ENCODE results near the gene MCRIP2. TPM values are rescaled to one million over a fixed set of nuclear protein-coding genes. Genes with fewer than 3 reads are reported as not detected.

The MCRIP2 gene
- total and polyA plus RNA-seq, 10 donors = 23.6 to 106 (median 41.8) TPM

DNA sequence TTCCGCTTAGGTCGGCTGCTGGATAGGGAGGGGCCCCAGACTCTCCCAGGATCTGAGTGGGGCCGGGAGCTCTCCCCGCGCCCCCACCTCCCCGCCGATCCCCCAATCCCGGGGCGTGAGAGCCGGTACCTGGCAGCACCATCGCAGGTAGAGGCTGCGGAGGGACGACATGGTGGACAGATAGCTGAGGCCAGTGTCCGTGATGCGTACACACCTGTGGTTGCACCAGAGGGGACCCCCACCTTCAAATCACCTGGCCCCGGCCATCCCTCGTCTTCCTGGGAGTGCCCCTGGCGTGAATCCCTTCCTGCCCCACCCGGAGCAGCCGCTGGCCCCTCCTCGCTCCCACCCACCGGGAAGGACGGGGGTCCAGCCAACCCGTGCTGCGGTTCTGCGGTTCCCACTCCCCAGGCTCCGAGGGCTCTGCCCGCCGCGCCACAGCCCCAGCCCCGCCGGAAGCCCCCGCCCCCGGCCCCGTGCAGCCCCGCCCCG, 53.3 kb downstream of the MCRIP2 start:
- H3K9me3 ChIP-seq = no peaks in the 10 kb centered on the region
- 0 to 8% (median 3%) methylated on average over 12 to 37 of the region's 37 CpGs for WGBS, 5 donors
- H3K27me3 ChIP-seq (replicated peaks in 1 of 7) = peaks cover 0 to 84% (median 49%) of the 10 kb centered on the region in 7 donors
- TF ChIP-seq POLR2AphosphoS5 (IDR thresholded peaks at IDR 0.05) (no peak), CTCF (IDR thresholded peaks at IDR 0.05 in 8 of 11, conservative IDR thresholded peaks at IDR 0.05 in 3 of 11) (no peak), POLR2A (IDR thresholded peaks at IDR 0.05) (no peak)
- H3K4me3 ChIP-seq = peak overlapping the region; percentile 6 to 72 (median 46)
- intact Hi-C loops (cut with DNase I; ENCODE audit: low total_unique reads) = no loop called here
- no peaks in the 10 kb centered on the region for H3K36me3 ChIP-seq
- peaks cover 14 to 50% (median 34%) of the 10 kb centered on the region in 6 donors for H3K4me1 ChIP-seq
- no peak for DNase-seq
- H3K27ac ChIP-seq = peak overlapping the region in 2 of 8 donors; percentile 56 to 73

DNA sequence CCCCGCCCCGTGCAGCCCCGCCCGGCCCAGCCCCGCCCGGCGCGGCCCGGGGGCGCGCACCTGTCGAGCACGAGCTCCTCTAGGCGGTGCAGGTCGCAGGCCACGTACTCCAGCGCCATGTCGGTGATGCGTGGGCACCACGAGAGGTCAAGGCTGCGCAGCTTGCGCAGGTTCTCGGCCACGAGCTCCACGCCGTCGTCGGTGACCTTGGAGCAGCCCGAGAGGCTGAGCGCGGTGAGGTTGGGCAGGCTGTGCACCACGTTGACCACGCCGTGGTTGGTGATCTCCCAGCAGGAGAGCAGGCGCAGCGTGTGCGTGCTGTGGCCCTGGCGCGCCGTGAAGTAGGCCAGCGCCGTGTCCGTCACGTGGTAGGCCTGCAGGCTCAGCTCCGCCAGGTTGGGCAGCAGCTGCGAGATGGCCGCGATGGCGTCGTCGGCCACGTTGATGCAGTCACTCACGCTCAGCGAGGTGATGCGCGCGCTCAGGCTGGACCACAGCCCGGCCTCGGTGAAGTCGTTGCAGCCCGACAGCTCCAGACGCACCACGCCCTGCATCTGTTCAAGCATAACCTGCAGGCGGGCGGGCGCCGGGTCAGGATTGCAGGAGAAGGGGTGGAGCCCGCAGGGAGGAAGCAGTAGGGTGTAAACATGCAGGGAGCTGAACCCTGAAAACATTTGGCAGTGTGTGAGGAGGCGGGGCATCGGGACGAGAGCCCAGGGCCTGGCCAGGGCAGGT, 53.9 kb downstream of the MCRIP2 start:
- H3K36me3 ChIP-seq = no peaks in the 10 kb centered on the region
- intact Hi-C loops (cut with DNase I; ENCODE audit: low total_unique reads) = no loop called here
- TF ChIP-seq POLR2AphosphoS5 (IDR thresholded peaks at IDR 0.05) (peak; percentile 61 to 79 (median 78)), POLR2A (IDR thresholded peaks at IDR 0.05) (no peak)
- peak; percentile 88 for DNase-seq
- 1 to 6% (median 3%) methylated on average over 18 to 71 of the region's 71 CpGs for WGBS, 5 donors
- H3K4me1 ChIP-seq = peaks cover 14 to 48% (median 37%) of the 10 kb centered on the region in 6 donors
- peak overlapping the region in 5 of 8 donors; percentile 5 to 73 (median 52) for H3K27ac ChIP-seq
- H3K4me3 ChIP-seq = peak overlapping the region; percentile 25 to 72 (median 46)
- H3K9me3 ChIP-seq = no peaks in the 10 kb centered on the region
- peaks cover 6 to 90% (median 55%) of the 10 kb centered on the region in 7 donors for H3K27me3 ChIP-seq (replicated peaks in 1 of 7)

Other genes with a start within 250 kb of the MCRIP2 start
- 10 to 100 TPM; 27.3 to 71.4 (median 50.0) TPM for gene NME4, start 244.6 kb upstream of the MCRIP2 start, total RNA-seq
- gene NME4, start 244.6 kb upstream of the MCRIP2 start, polyA plus RNA-seq = 10 to 100 TPM; 43.4 to 75.8 (median 67.7) TPM
- 10 to 100 TPM in 5 of 7 donors, 1 to 10 TPM in 2; 8.9 to 14.8 (median 11.7) TPM for gene DECR2, start 239.9 kb upstream of the MCRIP2 start, total RNA-seq
- gene DECR2, start 239.9 kb upstream of the MCRIP2 start, polyA plus RNA-seq = 10 to 100 TPM in 2 of 3 donors, 1 to 10 TPM in 1; 9.1 to 19.5 (median 14.1) TPM
- gene RAB11FIP3, start 216.2 kb upstream of the MCRIP2 start, total RNA-seq = 10 to 100 TPM; 33.8 to 52.7 (median 40.6) TPM
- 10 to 100 TPM; 12.3 to 27.1 (median 14.3) TPM for gene RAB11FIP3, start 216.2 kb upstream of the MCRIP2 start, polyA plus RNA-seq
- gene CAPN15, start 114.1 kb upstream of the MCRIP2 start, total RNA-seq = 10 to 100 TPM; 48.1 to 71.7 (median 63.9) TPM
- 10 to 100 TPM; 25.8 to 65.0 (median 36.4) TPM for gene CAPN15, start 114.1 kb upstream of the MCRIP2 start, polyA plus RNA-seq
- not detected for gene PRR35, start 81.4 kb upstream of the MCRIP2 start, total RNA-seq
- gene PRR35, start 81.4 kb upstream of the MCRIP2 start, polyA plus RNA-seq = not detected
- 1 to 10 TPM; 1.5 to 8.8 (median 4.5) TPM for gene NHLRC4, start 74.8 kb upstream of the MCRIP2 start, total RNA-seq
- 1 to 10 TPM; 2.7 to 4.7 (median 3.6) TPM for gene NHLRC4, start 74.8 kb upstream of the MCRIP2 start, polyA plus RNA-seq
- gene PIGQ, start 71.9 kb upstream of the MCRIP2 start, total RNA-seq = 10 to 100 TPM; 36.1 to 42.7 (median 39.2) TPM
- gene PIGQ, start 71.9 kb upstream of the MCRIP2 start, polyA plus RNA-seq = 10 to 100 TPM; 20.7 to 70.5 (median 42.2) TPM
- gene RAB40C, start 51.8 kb upstream of the MCRIP2 start, total RNA-seq = 10 to 100 TPM; 12.9 to 21.6 (median 15.3) TPM
- gene RAB40C, start 51.8 kb upstream of the MCRIP2 start, polyA plus RNA-seq = 10 to 100 TPM in 2 of 3 donors, 1 to 10 TPM in 1; 8.1 to 20.9 (median 11.0) TPM
- 1 to 10 TPM in 3 of 7 donors, under 1 TPM in 4; 0.49 to 1.5 (median 0.95) TPM for gene WFIKKN1, start 10.8 kb upstream of the MCRIP2 start, total RNA-seq
- 1 to 10 TPM in 1 of 3 donors, under 1 TPM in 2; 0.15 to 1.8 (median 0.30) TPM for gene WFIKKN1, start 10.8 kb upstream of the MCRIP2 start, polyA plus RNA-seq
- 10 to 100 TPM; 39.6 to 78.4 (median 46.0) TPM for gene METTL26, start 5.5 kb upstream of the MCRIP2 start, total RNA-seq
- gene METTL26, start 5.5 kb upstream of the MCRIP2 start, polyA plus RNA-seq = 100 to 1,000 TPM; 114 to 165 (median 133) TPM
- gene WDR90, start 7.5 kb downstream of the MCRIP2 start, total RNA-seq = 10 to 100 TPM in 6 of 7 donors, 1 to 10 TPM in 1; 7.9 to 30.2 (median 16.7) TPM
- gene WDR90, start 7.5 kb downstream of the MCRIP2 start, polyA plus RNA-seq = 10 to 100 TPM; 10.3 to 25.1 (median 22.1) TPM
- 100 to 1,000 TPM in 5 of 7 donors, 10 to 100 TPM in 2; 71.3 to 152 (median 131) TPM for gene RHOT2, start 26.3 kb downstream of the MCRIP2 start, total RNA-seq
- 100 to 1,000 TPM; 139 to 309 (median 245) TPM for gene RHOT2, start 26.3 kb downstream of the MCRIP2 start, polyA plus RNA-seq
- gene RHBDL1, start 33.8 kb downstream of the MCRIP2 start, total RNA-seq = 1 to 10 TPM in 2 of 7 donors, under 1 TPM in 5; 0.37 to 2.0 (median 0.69) TPM
- under 1 TPM; 0.43 to 0.80 (median 0.61) TPM for gene RHBDL1, start 33.8 kb downstream of the MCRIP2 start, polyA plus RNA-seq
- gene STUB1, start 38.6 kb downstream of the MCRIP2 start, total RNA-seq = 100 to 1,000 TPM in 1 of 7 donors, 10 to 100 TPM in 6; 68.9 to 101 (median 79.3) TPM
- gene STUB1, start 38.6 kb downstream of the MCRIP2 start, polyA plus RNA-seq = 100 to 1,000 TPM; 102 to 160 (median 107) TPM
- gene JMJD8, start 42.5 kb downstream of the MCRIP2 start, total RNA-seq = 10 to 100 TPM; 29.2 to 58.7 (median 38.7) TPM
- 10 to 100 TPM; 24.9 to 32.1 (median 27.2) TPM for gene JMJD8, start 42.5 kb downstream of the MCRIP2 start, polyA plus RNA-seq
- 10 to 100 TPM; 12.5 to 17.3 (median 15.5) TPM for gene WDR24, start 48.6 kb downstream of the MCRIP2 start, total RNA-seq
- gene WDR24, start 48.6 kb downstream of the MCRIP2 start, polyA plus RNA-seq = 10 to 100 TPM in 1 of 3 donors, 1 to 10 TPM in 2; 6.5 to 11.4 (median 7.7) TPM
- gene FBXL16, start 64.0 kb downstream of the MCRIP2 start, total RNA-seq = 1 to 10 TPM in 6 of 7 donors, under 1 TPM in 1; 0.98 to 2.6 (median 2.0) TPM
- 1 to 10 TPM in 2 of 3 donors, under 1 TPM in 1; 0.48 to 1.1 (median 1.0) TPM for gene FBXL16, start 64.0 kb downstream of the MCRIP2 start, polyA plus RNA-seq
- gene METRN, start 73.3 kb downstream of the MCRIP2 start, total RNA-seq = 10 to 100 TPM in 5 of 7 donors, 1 to 10 TPM in 2; 7.2 to 20.2 (median 12.8) TPM
- gene METRN, start 73.3 kb downstream of the MCRIP2 start, polyA plus RNA-seq = 10 to 100 TPM; 15.6 to 31.9 (median 30.4) TPM
- gene ANTKMT, start 79.3 kb downstream of the MCRIP2 start, total RNA-seq = 10 to 100 TPM; 28.6 to 40.9 (median 36.4) TPM
- 10 to 100 TPM; 49.9 to 77.2 (median 63.4) TPM for gene ANTKMT, start 79.3 kb downstream of the MCRIP2 start, polyA plus RNA-seq
- gene CCDC78, start 84.6 kb downstream of the MCRIP2 start, total RNA-seq = 10 to 100 TPM in 1 of 7 donors, 1 to 10 TPM in 6; 2.9 to 11.9 (median 6.3) TPM
- gene CCDC78, start 84.6 kb downstream of the MCRIP2 start, polyA plus RNA-seq = 10 to 100 TPM; 12.0 to 23.7 (median 13.9) TPM
- gene HAGHL, start 85.3 kb downstream of the MCRIP2 start, total RNA-seq = 10 to 100 TPM in 6 of 7 donors, 1 to 10 TPM in 1; 7.7 to 25.8 (median 17.6) TPM
- 10 to 100 TPM; 25.7 to 75.8 (median 32.5) TPM for gene HAGHL, start 85.3 kb downstream of the MCRIP2 start, polyA plus RNA-seq
- 10 to 100 TPM; 24.9 to 60.2 (median 39.5) TPM for gene CIAO3, start 99.2 kb downstream of the MCRIP2 start, total RNA-seq
- 10 to 100 TPM; 34.1 to 80.4 (median 37.7) TPM for gene CIAO3, start 99.2 kb downstream of the MCRIP2 start, polyA plus RNA-seq
- under 1 TPM in 3 of 7 donors, not detected in 4; 0.32 to 0.70 (median 0.51) TPM for gene MSLN, start 118.9 kb downstream of the MCRIP2 start, total RNA-seq
- gene MSLN, start 118.9 kb downstream of the MCRIP2 start, polyA plus RNA-seq = 1 to 10 TPM in 1 of 3 donors, under 1 TPM in 2; 0.22 to 1.1 (median 0.26) TPM
- 10 to 100 TPM; 18.8 to 28.7 (median 22.0) TPM for gene RPUSD1, start 146.6 kb downstream of the MCRIP2 start, total RNA-seq
- 10 to 100 TPM; 17.9 to 34.2 (median 19.9) TPM for gene RPUSD1, start 146.6 kb downstream of the MCRIP2 start, polyA plus RNA-seq
- gene CHTF18, start 146.8 kb downstream of the MCRIP2 start, total RNA-seq = 10 to 100 TPM in 6 of 7 donors, 1 to 10 TPM in 1; 8.9 to 30.2 (median 18.5) TPM
- gene CHTF18, start 146.8 kb downstream of the MCRIP2 start, polyA plus RNA-seq = 10 to 100 TPM; 23.6 to 55.0 (median 32.3) TPM
- gene GNG13, start 158.9 kb downstream of the MCRIP2 start, total RNA-seq = not detected
- not detected for gene GNG13, start 158.9 kb downstream of the MCRIP2 start, polyA plus RNA-seq

All from spleen (tissue), 11 donors.